ENCODE data around the gene FHOD3. TPM values are rescaled to one million over a fixed set of nuclear protein-coding genes. Genes with fewer than 3 reads are reported as not detected.

Gene FHOD3
- total and polyA plus RNA-seq, 2 donors (not counting 1 experiment from before 2014, with no cell fraction given): not detected

DNA sequence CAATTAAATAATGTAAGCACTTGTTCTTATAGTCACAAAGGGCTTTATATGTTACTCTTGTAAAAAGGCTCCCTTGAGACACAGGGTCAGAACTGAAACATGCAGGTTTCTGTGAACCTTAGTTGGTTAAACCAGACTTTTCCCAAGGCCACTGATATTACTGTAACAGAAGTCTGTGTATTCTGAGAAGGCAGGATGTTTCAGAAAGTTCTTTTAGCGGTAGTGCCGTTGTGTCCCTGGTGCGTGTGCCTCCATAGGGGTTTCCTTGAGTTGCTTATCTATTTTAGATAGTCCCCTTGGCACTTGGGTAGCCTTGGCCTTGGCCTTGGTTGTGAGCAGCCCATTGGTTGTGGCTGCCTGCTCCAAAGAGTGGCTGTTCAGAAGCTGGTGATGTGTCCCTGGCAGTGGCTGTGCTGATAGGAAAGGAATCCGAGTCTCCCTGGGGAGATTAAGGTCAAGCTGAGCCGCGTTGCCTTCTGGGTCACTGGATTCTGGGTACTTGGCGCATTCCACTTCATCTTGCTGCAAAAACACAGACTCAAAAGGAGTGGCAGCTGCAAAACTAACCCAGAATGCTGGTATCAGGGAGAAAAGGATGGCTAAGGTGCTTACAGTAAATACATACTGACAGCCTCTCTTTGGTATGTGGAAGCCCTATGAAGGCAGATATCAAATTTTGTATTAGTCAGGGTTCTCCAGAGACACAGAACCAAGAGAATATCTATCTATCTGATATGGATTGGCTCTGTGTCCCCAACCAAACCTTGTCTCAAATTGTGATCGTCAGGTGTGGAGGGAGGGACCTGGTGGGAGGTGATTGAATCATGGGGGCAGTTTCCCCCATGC lies 69.7 kb downstream of the FHOD3 start:
- H3K27ac ChIP-seq (ENCODE audit: low read length in 2 of 2): no peak overlapping the region
- H3K27me3 Mint-ChIP-seq: peaks cover 28% of the 10 kb centered on the region

DNA sequence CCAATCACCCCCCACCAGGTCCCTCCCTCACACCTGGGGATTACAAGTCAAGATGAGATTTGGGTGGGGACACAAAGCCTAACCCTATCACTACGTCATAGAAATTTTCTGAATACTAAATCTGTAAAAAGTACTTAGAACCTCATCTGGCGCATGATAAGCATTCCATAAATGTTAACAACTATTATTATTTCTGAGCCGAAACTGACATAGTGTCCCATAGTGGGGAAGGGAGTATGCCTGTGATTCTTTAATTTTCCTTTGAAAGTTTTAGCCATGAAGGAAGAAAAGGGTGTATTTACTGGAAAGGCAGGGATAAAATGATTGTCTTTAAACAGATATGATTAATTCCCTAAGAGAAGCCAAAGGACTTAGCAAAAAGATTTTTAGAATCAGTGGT lies 71.4 kb downstream of the FHOD3 start:
- H3K4me1 Mint-ChIP-seq: no peaks in the 10 kb centered on the region

More for the DNA sequence above, 69.7 kb downstream of the FHOD3 start:
- no peaks in the 10 kb centered on the region for H3K79me2 ChIP-seq (ENCODE audit: control insufficient read depth, insufficient read depth, low read length)
- no peak overlapping the region for H3K27ac Mint-ChIP-seq
- ChIA-PET POLR2A (interaction anchor here (0.7 kb wide), 1 partner anchor 14 kb away, joined by 3 read pairs; no protein-coding TSS in a partner anchor), CTCF (no interaction called here)
- 86% methylated on average over 4 of the region's 8 CpGs for WGBS (ENCODE audit: insufficient coverage)
- H3K4me3 Mint-ChIP-seq: no peak overlapping the region
- intact Hi-C loops (cut with micrococcal nuclease): no loop called here
- no peaks in the 10 kb centered on the region for H3K4me1 Mint-ChIP-seq
- ATAC-seq (ENCODE audit: low read depth): no peak
- no peak overlapping the region for H3K4me2 ChIP-seq (replicated peaks; ENCODE audit: low read depth, low read length, poor library complexity, severe bottlenecking)
- H3K9me3 ChIP-seq (ENCODE audit: control extremely low read depth in 1 of 3, control insufficient read depth in 2 of 3, insufficient read depth in 1 of 3, low read length in 2 of 3): peaks cover 0 to 3% (median 0%) of the 10 kb centered on the region in 3 donors
- H4K20me1 ChIP-seq (ENCODE audit: control insufficient read depth, insufficient read depth, low read length, poor library complexity, severe bottlenecking): no peaks in the 10 kb centered on the region
- H3K27me3 ChIP-seq (replicated peaks in 1 of 4; ENCODE audit: control extremely low read depth in 1 of 4, control insufficient read depth in 3 of 4, insufficient read depth in 4 of 4, low read length in 3 of 4): peaks cover 0 to 10% (median 5%) of the 10 kb centered on the region in 4 experiments
- no peak overlapping the region for H2AFZ ChIP-seq (ENCODE audit: insufficient read depth, low read depth, low read length, poor library complexity, severe bottlenecking)
- H3K9ac ChIP-seq (ENCODE audit: low read length): no peak overlapping the region
- no peaks in the 10 kb centered on the region for H3K36me3 ChIP-seq (replicated peaks in 1 of 2; ENCODE audit: control extremely low read depth in 1 of 2, control insufficient read depth in 1 of 2, extremely low read depth in 1 of 2, insufficient read depth in 2 of 2, low read length in 1 of 2)
- no peak for DNase-seq
- H3K9me3 Mint-ChIP-seq (ENCODE audit: insufficient read depth): peaks cover 2% of the 10 kb centered on the region
- TF ChIP-seq, protein P1, sequence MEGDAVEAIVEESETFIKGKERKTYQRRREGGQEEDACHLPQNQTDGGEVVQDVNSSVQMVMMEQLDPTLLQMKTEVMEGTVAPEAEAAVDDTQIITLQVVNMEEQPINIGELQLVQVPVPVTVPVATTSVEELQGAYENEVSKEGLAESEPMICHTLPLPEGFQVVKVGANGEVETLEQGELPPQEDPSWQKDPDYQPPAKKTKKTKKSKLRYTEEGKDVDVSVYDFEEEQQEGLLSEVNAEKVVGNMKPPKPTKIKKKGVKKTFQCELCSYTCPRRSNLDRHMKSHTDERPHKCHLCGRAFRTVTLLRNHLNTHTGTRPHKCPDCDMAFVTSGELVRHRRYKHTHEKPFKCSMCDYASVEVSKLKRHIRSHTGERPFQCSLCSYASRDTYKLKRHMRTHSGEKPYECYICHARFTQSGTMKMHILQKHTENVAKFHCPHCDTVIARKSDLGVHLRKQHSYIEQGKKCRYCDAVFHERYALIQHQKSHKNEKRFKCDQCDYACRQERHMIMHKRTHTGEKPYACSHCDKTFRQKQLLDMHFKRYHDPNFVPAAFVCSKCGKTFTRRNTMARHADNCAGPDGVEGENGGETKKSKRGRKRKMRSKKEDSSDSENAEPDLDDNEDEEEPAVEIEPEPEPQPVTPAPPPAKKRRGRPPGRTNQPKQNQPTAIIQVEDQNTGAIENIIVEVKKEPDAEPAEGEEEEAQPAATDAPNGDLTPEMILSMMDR (IDR thresholded peaks at IDR 0.05): no peak
- TF ChIP-seq EZH2 (IDR thresholded peaks at IDR 0.05; ENCODE audit: borderline replicate concordance, insufficient read depth, low read depth, low read length, poor library complexity, severe bottlenecking): no peak
- H3K4me3 ChIP-seq (ENCODE audit: control extremely low read depth in 1 of 5, extremely low read depth in 1 of 5, insufficient read depth in 1 of 5, low read depth in 2 of 5, low read length in 4 of 5): no peak overlapping the region
- H3K4me1 ChIP-seq (ENCODE audit: control insufficient read depth in 2 of 2, insufficient read depth in 2 of 2, low read length in 2 of 2): no peaks in the 10 kb centered on the region

More for the DNA sequence above, 71.4 kb downstream of the FHOD3 start:
- ChIA-PET CTCF (no interaction called here), POLR2A (no interaction called here)
- H3K4me3 Mint-ChIP-seq: no peak overlapping the region
- no peaks in the 10 kb centered on the region for H3K9me3 Mint-ChIP-seq (ENCODE audit: insufficient read depth)
- Histone ChIP-seq H3K27me3 (replicated peaks in 1 of 4; ENCODE audit: control extremely low read depth in 1 of 4, control insufficient read depth in 3 of 4, insufficient read depth in 4 of 4, low read length in 3 of 4) (peaks cover 0 to 19% (median 8%) of the 10 kb centered on the region in 4 experiments), H3K36me3 (replicated peaks in 1 of 2; ENCODE audit: control extremely low read depth in 1 of 2, control insufficient read depth in 1 of 2, extremely low read depth in 1 of 2, insufficient read depth in 2 of 2, low read length in 1 of 2) (no peaks in the 10 kb centered on the region), H3K4me1 (ENCODE audit: control insufficient read depth in 2 of 2, insufficient read depth in 2 of 2, low read length in 2 of 2) (no peaks in the 10 kb centered on the region), H4K20me1 (ENCODE audit: control insufficient read depth, insufficient read depth, low read length, poor library complexity, severe bottlenecking) (no peaks in the 10 kb centered on the region), H3K9me3 (ENCODE audit: control extremely low read depth in 1 of 3, control insufficient read depth in 2 of 3, insufficient read depth in 1 of 3, low read length in 2 of 3) (peaks cover 0 to 3% (median 0%) of the 10 kb centered on the region in 3 donors), H3K9ac (ENCODE audit: low read length) (no peak overlapping the region), H3K4me3 (ENCODE audit: control extremely low read depth in 1 of 5, extremely low read depth in 1 of 5, insufficient read depth in 1 of 5, low read depth in 2 of 5, low read length in 4 of 5) (no peak overlapping the region), H2AFZ (ENCODE audit: insufficient read depth, low read depth, low read length, poor library complexity, severe bottlenecking) (no peak overlapping the region), H3K4me2 (replicated peaks; ENCODE audit: low read depth, low read length, poor library complexity, severe bottlenecking) (no peak overlapping the region), H3K79me2 (ENCODE audit: control insufficient read depth, insufficient read depth, low read length) (no peaks in the 10 kb centered on the region), H3K27ac (ENCODE audit: low read length in 2 of 2) (no peak overlapping the region)
- DNase-seq (no peak), ATAC-seq (ENCODE audit: low read depth) (no peak)
- intact Hi-C loops (cut with micrococcal nuclease): no loop called here
- no peak overlapping the region for H3K27ac Mint-ChIP-seq
- no CpG with 5 or more reads among the region's 3 CpGs for WGBS (ENCODE audit: insufficient coverage)
- peaks cover 38% of the 10 kb centered on the region for H3K27me3 Mint-ChIP-seq
- TF ChIP-seq, protein P1 (IDR thresholded peaks at IDR 0.05): no peak
- TF ChIP-seq EZH2 (IDR thresholded peaks at IDR 0.05; ENCODE audit: borderline replicate concordance, insufficient read depth, low read depth, low read length, poor library complexity, severe bottlenecking): no peak

All from B cell (primary cell).